Measurements from ENCODE around the gene NLRP6. TPM values are rescaled to one million over a fixed set of nuclear protein-coding genes. Genes with fewer than 3 reads are reported as not detected.
"Not testable (repeated sequence)": the region's sequence is repeated elsewhere in the genome, so short reads cannot be mapped to it uniquely, and the experiment has no call there.

NLRP6 gene
- total RNA-seq, 2 experiments from 2014 or later: 1.2 to 1.5 TPM

DNA sequence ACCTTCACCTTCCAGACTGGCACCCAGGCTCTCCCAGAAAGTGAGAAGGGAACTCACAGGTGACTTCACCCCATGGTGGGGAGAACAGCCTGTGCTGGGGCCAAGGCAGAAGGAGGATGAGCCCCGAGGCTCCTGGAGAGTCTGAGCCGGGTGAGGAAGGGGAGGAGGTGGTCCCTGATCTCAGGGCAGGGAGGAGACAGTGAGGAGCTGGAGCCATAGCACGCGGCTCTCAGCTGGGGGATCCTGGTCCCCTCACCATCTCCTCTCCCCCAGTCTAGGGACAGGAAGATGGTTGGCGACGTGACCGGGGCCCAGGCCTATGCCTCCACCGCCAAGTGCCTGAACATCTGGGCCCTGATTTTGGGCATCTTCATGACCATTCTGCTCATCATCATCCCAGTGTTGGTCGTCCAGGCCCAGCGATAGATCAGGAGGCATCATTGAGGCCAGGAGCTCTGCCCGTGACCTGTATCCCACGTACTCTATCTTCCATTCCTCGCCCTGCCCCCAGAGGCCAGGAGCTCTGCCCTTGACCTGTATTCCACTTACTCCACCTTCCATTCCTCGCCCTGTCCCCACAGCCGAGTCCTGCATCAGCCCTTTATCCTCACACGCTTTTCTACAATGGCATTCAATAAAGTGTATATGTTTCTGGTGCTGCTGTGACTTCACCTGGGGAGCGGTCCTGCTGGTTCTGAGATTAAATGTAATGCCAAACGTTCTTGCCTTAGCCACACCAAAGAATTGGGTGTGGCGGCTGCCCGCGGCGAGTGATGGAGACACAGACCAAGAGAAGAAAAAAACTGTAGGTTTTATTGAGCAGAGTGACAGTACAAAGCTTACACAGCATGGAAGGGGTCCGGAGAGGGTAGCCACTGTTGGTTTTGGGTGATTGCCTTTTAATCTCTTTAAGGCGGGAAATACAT is 30.8 kb downstream of the NLRP6 start:
- intact Hi-C loops (cut with micrococcal nuclease): loop anchor here (1.0 to 10.0 kb wide), 4 partner anchors 8 to 416 kb away; partner anchors contain the start of gene PGGHG
- H3K9me3 Mint-ChIP-seq; DNase-seq; H3K27me3 Mint-ChIP-seq (ENCODE audit: low read depth): not testable (repeated sequence)
- Mint-ChIP-seq H3K4me3 (peak overlapping the region; percentile 96), H3K27ac (peak overlapping the region; percentile 97), H3K4me1 (ENCODE audit: low read depth) (peaks cover 28% of the 10 kb centered on the region), H3K36me3 (ENCODE audit: low read depth) (peaks cover 28% of the 10 kb centered on the region)
- CTCF ChIA-PET: interaction anchor here (0.9 to 1.8 kb wide), 4 partner anchors 20 to 58 kb away, joined by 3 to 16 read pairs (median 6); partner anchors contain the start of gene PGGHG

DNA sequence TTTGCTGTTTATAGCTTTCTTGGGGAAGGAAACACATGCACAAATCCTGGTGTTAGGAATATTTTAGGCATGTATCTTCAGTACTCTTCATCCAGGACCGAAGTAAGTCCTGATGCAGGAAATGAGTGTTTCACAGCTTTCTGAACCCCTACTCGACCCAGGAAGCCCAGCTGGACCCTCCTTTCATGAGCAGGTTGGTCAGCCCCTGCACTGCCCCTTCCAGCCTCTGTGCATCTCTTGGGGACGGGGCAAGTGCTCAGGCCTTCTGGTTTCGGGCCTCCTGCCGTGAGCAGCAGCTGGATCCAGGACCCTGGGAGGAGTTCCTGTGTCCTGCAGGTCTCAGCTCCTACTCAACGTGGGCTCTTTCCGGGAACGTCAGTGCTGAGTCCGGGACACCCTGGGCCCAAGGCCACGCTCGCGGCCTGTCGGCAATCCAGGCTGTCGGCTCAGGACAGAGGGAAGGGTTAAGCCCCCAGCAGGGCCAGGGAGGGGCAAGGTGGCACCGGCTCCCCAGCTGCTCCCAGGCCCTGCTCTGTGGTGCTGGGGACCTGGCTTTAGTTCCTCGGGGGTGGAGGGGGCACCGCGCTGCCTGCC is 31.9 kb downstream of the NLRP6 start:
- peak overlapping the region; percentile 96 for H3K4me3 Mint-ChIP-seq
- H3K9me3 Mint-ChIP-seq; DNase-seq; H3K27me3 Mint-ChIP-seq (ENCODE audit: low read depth): not testable (repeated sequence)
- CTCF ChIA-PET: interaction anchor here (1.7 to 1.8 kb wide), 3 partner anchors 45 to 59 kb away, joined by 5 to 16 read pairs (median 8); no protein-coding TSS in a partner anchor
- intact Hi-C loops (cut with micrococcal nuclease): loop anchor here (1.0 to 10.0 kb wide), 5 partner anchors 7 to 485 kb away; partner anchors contain the start of genes CEND1, PGGHG and SLC25A22
- H3K36me3 Mint-ChIP-seq (ENCODE audit: low read depth): peaks cover 38% of the 10 kb centered on the region
- peak overlapping the region; percentile 97 for H3K27ac Mint-ChIP-seq
- peaks cover 27% of the 10 kb centered on the region for H3K4me1 Mint-ChIP-seq (ENCODE audit: low read depth)

DNA sequence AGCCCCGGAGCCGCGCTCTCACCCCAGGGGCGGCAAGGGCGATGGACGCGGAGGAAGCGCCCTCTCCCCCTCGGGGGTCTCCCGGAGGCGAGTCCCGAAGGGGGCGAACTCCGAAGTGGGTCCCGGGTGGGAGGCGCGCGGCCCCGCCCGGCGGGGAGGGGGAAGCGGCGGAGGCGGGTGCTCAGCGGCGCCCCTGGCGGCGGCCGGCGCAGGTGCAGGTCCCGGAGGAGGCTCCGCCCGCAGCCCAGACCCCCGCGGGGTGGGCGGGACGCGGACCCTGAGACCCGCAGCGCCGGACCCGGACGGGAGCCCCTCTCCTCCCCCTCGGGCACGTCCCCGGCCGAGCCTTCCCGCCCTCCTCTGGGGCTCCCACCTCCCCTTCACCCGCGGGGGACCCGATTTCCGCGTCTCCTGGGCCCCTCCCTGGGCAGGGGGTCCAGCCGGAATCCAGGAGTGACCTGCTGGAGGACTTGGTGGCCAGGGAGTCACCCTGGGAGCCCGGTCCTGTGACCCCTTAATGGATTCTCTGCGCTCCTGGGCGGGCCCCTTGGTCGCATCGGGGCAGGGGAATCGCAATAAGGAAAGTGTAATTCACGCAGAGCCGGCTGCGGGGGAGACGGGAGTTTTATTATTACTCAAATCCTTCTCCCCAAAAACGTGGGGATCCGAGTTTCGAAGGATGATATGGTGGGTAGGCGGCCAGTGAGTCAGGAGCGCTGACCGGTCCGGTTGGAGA is 33.0 kb downstream of the NLRP6 start:
- not testable (repeated sequence) for H3K9me3 Mint-ChIP-seq
- intact Hi-C loops (cut with micrococcal nuclease): loop anchor here (10.0 kb wide), 1 partner anchor 484 kb away; the partner anchor contains the start of genes CEND1 and SLC25A22

DNA sequence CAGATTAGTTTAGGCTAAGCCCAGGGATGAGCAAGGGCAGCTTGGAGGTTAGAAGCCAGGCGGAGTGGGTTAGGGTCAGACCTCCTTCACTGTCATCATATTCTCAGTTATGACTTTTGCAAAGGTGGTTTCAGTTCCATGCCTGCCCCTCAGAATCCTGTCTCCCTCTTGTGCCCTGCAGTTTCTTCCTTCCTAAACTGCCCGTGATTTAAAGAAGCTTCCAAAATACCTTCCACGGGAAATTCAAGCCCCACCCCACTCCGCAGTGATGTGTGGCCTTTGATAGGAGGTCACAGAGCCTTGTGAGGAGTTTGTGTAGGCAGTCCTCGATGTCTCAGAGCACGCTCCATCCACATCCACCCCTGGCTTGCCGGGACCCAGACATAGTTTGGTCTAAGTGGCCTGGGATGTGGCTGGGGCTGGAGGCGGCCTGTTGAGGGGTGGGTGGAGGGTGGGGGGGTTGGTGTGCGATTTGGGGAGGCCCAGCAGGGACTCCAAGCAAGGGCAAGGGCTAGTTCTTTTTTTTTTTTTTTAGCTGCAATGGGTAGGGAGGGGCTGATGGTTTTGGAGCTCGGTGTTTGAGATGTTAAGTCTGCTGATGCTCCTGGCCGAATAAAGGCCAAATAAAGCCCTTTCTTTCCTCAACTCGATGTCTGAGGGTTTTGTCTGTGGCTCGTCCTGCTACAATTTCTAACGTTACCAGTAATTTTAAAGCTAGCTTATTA is 34.0 kb downstream of the NLRP6 start:
- Mint-ChIP-seq H3K27me3 (ENCODE audit: low read depth) (no peaks in the 10 kb centered on the region), H3K9me3 (no peaks in the 10 kb centered on the region), H3K4me3 (peak overlapping the region; percentile 93), H3K36me3 (ENCODE audit: low read depth) (peaks cover 53% of the 10 kb centered on the region), H3K4me1 (ENCODE audit: low read depth) (peaks cover 22% of the 10 kb centered on the region), H3K27ac (peak overlapping the region; percentile 95)
- CTCF ChIA-PET: interaction anchor here (0.7 to 1.7 kb wide), 7 partner anchors 25 to 104 kb away, joined by 3 to 8 read pairs (median 3); no protein-coding TSS in a partner anchor
- DNase-seq: peak; percentile 59
- intact Hi-C loops (cut with micrococcal nuclease): loop anchor here (1.0 to 10.0 kb wide), 6 partner anchors 61 to 483 kb away; partner anchors contain the start of genes BET1L, CEND1, PSMD13 and RIC8A

More for the DNA sequence above, 33.0 kb downstream of the NLRP6 start:
- peak overlapping the region; percentile 93 for H3K4me3 Mint-ChIP-seq
- DNase-seq; H3K27me3 Mint-ChIP-seq (ENCODE audit: low read depth): not testable (repeated sequence)
- peaks cover 44% of the 10 kb centered on the region for H3K36me3 Mint-ChIP-seq (ENCODE audit: low read depth)
- CTCF ChIA-PET: interaction anchor here (1.4 to 1.7 kb wide), 2 partner anchors 43 to 44 kb away, joined by 3 to 8 read pairs; no protein-coding TSS in a partner anchor
- H3K4me1 Mint-ChIP-seq (ENCODE audit: low read depth): peaks cover 21% of the 10 kb centered on the region
- peak overlapping the region; percentile 95 for H3K27ac Mint-ChIP-seq

DNA sequence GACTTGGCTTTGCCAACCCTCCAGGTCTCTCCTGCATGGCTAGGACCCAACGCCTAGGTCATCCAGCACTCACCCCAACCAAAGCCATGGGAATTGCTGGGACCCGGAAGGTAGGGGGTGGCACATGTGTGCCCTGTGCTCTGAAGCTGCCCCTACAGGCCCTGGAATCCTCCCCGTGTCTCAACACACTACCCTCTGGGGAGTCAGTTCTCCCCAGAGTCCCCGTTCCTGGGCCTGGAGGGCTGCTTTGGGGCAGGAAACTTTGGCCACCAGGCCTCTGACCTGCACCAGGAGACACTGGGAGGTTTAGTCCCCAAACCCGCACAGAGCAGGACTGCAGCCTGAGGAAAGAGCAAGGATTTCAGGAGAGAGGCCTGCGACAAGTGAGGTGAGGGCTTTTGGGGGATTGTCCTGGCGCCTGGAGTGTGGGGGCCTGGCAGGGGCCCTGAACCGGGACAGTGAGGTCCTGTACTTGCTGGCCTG is 35.1 kb downstream of the NLRP6 start:
- DNase-seq: no peak
- CTCF ChIA-PET: interaction anchor here (1.2 kb wide), 1 partner anchor 105 kb away, joined by 3 read pairs; no protein-coding TSS in a partner anchor
- no peaks in the 10 kb centered on the region for H3K27me3 Mint-ChIP-seq (ENCODE audit: low read depth)
- intact Hi-C loops (cut with micrococcal nuclease): loop anchor here (2.0 to 10.0 kb wide), 4 partner anchors 63 to 481 kb away; partner anchors contain the start of genes CEND1, PSMD13, RNH1 and SIRT3
- peak overlapping the region; percentile 93 for H3K4me3 Mint-ChIP-seq
- H3K27ac Mint-ChIP-seq: peak overlapping the region; percentile 95
- peaks cover 22% of the 10 kb centered on the region for H3K4me1 Mint-ChIP-seq (ENCODE audit: low read depth)
- H3K36me3 Mint-ChIP-seq (ENCODE audit: low read depth): peaks cover 55% of the 10 kb centered on the region
- no peaks in the 10 kb centered on the region for H3K9me3 Mint-ChIP-seq

DNA sequence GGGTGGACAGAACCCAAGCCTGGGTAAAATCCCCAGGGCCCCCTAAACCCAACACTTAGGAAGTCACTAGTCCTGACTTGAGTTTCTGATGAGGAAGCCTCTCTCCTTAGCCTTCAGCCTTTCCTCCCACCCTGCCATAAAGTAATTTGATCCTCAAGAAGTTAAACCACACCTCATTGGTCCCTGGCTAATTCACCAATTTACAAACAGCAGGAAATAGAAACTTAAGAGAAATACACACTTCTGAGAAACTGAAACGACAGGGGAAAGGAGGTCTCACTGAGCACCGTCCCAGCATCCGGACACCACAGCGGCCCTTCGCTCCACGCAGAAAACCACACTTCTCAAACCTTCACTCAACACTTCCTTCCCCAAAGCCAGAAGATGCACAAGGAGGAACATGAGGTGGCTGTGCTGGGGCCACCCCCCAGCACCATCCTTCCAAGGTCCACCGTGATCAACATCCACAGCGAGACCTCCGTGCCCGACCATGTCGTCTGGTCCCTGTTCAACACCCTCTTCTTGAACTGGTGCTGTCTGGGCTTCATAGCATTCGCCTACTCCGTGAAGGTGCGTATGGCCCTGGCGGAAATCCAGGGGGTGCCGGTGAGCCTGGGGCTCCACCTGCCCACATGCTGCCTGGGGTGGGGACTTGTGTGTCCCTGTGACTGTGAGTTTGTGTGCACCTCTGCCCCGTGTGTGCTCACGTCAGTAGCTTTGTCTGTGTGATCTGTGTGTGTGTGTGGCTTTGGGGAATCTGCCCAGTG is 35.8 kb downstream of the NLRP6 start, which contains the start of gene IFITM1:
IFITM1 (plus strand) TSS at position 254 of the 767 bp plus-strand sequence; CDS start at position 385, 131 bp downstream.
- Mint-ChIP-seq H3K9me3 (no peaks in the 10 kb centered on the region), H3K4me3 (peak within 1 kb of the TSS; percentile 93), H3K27me3 (ENCODE audit: low read depth) (no peaks in the 10 kb centered on the region), H3K36me3 (ENCODE audit: low read depth) (peaks cover 48% of the 10 kb centered on the region), H3K4me1 (ENCODE audit: low read depth) (peaks cover 22% of the 10 kb centered on the region), H3K27ac (peak within 1 kb of the TSS; percentile 95)
- peak; percentile 77 for DNase-seq
- CTCF ChIA-PET: no interaction called here
- intact Hi-C loops (cut with micrococcal nuclease): loop anchor here (1.0 to 10.0 kb wide), 6 partner anchors 41 to 481 kb away; partner anchors contain the start of genes CEND1, PSMD13, RNH1 and SIRT3

DNA sequence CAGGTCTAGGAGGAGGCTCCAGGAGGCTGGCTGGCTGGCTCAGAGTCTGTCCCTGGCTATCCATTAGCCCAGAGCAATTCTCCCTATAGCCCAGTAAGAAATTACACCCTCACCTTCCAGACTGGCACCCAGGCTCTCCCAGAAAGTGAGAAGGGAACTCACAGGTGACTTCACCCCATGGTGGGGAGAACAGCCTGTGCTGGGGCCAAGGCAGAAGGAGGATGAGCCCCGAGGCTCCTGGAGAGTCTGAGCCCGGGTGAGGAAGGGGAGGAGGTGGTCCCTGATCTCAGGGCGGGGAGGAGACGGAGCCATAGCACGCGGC is 36.3 kb downstream of the NLRP6 start:
- DNase-seq; H3K27me3 Mint-ChIP-seq (ENCODE audit: low read depth); CTCF ChIA-PET; H3K9me3 Mint-ChIP-seq: not testable (repeated sequence)
- Mint-ChIP-seq H3K36me3 (ENCODE audit: low read depth) (peaks cover 44% of the 10 kb centered on the region), H3K27ac (peak overlapping the region; percentile 95), H3K4me3 (peak overlapping the region; percentile 93), H3K4me1 (ENCODE audit: low read depth) (peaks cover 22% of the 10 kb centered on the region)
- intact Hi-C loops (cut with micrococcal nuclease): loop anchor here (1.0 to 10.0 kb wide), 3 partner anchors 41 to 480 kb away; partner anchors contain the start of genes CEND1 and SLC25A22

DNA sequence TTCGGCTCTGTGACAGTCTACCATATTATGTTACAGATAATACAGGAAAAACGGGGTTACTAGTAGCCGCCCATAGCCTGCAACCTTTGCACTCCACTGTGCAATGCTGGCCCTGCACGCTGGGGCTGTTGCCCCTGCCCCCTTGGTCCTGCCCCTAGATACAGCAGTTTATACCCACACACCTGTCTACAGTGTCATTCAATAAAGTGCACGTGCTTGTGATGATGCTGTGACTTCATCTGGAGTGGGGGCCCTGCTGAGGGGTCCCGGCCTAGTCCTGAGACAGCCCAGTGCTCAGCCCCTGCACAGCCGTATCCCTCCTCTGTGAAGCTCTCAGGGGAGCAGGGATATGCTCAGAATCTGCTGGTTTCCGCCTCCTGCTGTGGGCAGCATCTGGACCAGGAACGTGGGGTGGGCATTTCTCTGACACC is 36.9 kb downstream of the NLRP6 start:
- intact Hi-C loops (cut with micrococcal nuclease): loop anchor here (10.0 kb wide), 1 partner anchor 480 kb away; the partner anchor contains the start of genes CEND1 and SLC25A22
- H3K4me1 Mint-ChIP-seq (ENCODE audit: low read depth): peaks cover 24% of the 10 kb centered on the region
- H3K36me3 Mint-ChIP-seq (ENCODE audit: low read depth): peaks cover 43% of the 10 kb centered on the region
- H3K27ac Mint-ChIP-seq: peak overlapping the region; percentile 95
- H3K9me3 Mint-ChIP-seq: no peaks in the 10 kb centered on the region
- CTCF ChIA-PET: interaction anchor here (1.0 to 1.2 kb wide), 2 partner anchors 10 to 40 kb away, joined by 4 to 7 read pairs; no protein-coding TSS in a partner anchor
- H3K4me3 Mint-ChIP-seq: peak overlapping the region; percentile 93
- DNase-seq: peak; percentile 50
- no peaks in the 10 kb centered on the region for H3K27me3 Mint-ChIP-seq (ENCODE audit: low read depth)

DNA sequence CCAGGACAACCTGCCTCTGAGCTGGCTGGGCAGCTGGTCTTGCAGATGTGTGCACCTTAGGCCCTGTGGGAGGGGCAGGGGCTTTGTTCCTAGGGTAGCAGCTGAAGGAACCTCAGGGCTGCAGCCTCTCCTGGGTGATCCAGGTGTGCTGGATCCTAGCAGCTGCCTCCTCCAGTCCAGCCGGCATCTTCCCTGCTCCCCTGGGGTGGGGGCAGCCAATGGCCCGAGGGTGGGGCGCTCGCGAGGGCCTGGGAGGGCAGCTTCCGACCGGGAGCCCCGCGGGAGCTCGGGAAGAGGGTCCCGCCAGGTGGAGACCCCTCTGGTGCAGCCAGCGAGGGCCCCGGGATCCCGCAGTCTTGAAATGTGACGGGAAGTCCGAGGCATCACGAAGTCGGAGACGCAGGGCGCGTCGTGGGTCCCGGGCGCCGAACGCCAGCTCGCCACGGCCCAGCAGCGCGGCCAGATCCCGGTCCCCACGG is 37.3 kb downstream of the NLRP6 start:
- CTCF ChIA-PET: interaction anchor here (1.0 to 1.2 kb wide), 2 partner anchors 10 to 39 kb away, joined by 4 to 7 read pairs; no protein-coding TSS in a partner anchor
- DNase-seq: no peak
- H3K4me1 Mint-ChIP-seq (ENCODE audit: low read depth): peaks cover 29% of the 10 kb centered on the region
- no peaks in the 10 kb centered on the region for H3K9me3 Mint-ChIP-seq
- H3K4me3 Mint-ChIP-seq: peak overlapping the region; percentile 93
- H3K27me3 Mint-ChIP-seq (ENCODE audit: low read depth): no peaks in the 10 kb centered on the region
- peak overlapping the region; percentile 95 for H3K27ac Mint-ChIP-seq
- intact Hi-C loops (cut with micrococcal nuclease): loop anchor here (10.0 kb wide), 1 partner anchor 479 kb away; the partner anchor contains the start of genes CEND1 and SLC25A22
- peaks cover 47% of the 10 kb centered on the region for H3K36me3 Mint-ChIP-seq (ENCODE audit: low read depth)

All from activated naive CD4-positive, alpha-beta T cell treated with anti-CD3 and anti-CD28 coated beads for 36 hours (primary cell).